Measurements from ENCODE around the gene TBR1.

TBR1 gene

DNA sequence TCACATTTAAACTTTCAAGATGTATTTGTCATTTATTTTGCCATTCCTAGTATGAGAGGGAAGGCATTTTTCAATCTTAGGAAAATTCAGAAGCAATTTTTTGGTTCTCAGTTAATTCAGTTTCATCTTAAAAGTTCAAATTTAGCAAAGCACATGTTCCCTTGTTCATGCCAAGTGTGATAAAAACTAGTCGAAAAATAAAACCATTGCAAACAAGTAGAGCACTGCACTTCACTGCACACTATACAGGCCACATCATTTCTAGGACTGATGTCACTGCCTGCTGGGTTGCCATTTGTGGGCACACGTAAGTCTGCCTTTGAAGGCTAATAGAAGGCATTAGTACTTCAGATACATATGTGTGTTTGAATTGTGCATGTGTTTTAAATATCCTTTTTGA lies 14.3 kb downstream of the TBR1 start:
- no peak for DNase-seq

GRCh38 chr2:161432107-161432506 lies 16.0 kb downstream of the TBR1 start:
- DNase-seq, result no peak

DNA sequence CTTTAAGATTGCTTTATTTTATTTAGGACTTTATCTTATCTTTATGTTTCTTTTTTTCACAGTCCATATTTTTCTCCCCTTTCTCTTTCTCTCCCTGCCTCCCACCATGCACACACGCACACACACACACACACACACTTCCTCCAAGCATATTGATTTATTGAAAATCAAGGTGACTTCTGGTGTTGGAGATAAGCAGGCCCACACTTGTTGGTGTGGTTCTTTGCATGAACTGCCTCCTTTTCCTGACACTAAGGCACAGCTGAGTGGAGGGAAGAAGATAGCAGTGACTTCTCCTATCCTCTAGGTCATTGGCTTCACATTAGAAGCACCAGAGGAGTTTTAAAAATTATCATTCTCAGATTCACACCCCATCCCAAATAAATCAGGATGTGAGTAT lies 18.0 kb downstream of the TBR1 start:
- DNase-seq, result no peak

- no peak for DNase-seq
These were observed 20.3 kb downstream of the TBR1 start for GRCh38 chr2:161436411-161436810.

- DNase-seq, result no peak
These were observed 22.5 kb downstream of the TBR1 start for GRCh38 chr2:161438598-161438997.

GRCh38 chr2:161445097-161445496 lies 29.0 kb downstream of the TBR1 start:
- DNase-seq, result no peak

DNA sequence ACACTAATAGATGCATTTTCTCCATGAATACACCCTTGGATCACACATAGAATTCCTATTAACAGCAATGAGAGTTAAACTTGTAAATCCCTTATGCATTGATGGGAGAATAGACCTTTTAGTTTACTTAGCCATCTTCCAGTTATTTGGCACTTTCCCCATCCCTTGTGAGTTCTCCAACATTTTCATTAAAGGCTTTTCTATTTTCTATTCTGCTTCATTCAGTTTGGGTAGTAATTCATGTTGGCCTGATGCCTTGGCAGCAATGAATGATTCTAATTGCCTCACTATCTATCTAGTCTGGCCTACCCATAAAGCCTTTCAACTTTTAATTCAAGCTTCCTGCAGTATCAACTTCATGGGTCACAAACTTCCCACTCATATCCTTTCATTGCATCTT lies 32.3 kb downstream of the TBR1 start:
- peak; percentile 76 for DNase-seq

GRCh38 chr2:161471631-161472030 lies 55.5 kb downstream of the TBR1 start:
- no peak for DNase-seq

DNA sequence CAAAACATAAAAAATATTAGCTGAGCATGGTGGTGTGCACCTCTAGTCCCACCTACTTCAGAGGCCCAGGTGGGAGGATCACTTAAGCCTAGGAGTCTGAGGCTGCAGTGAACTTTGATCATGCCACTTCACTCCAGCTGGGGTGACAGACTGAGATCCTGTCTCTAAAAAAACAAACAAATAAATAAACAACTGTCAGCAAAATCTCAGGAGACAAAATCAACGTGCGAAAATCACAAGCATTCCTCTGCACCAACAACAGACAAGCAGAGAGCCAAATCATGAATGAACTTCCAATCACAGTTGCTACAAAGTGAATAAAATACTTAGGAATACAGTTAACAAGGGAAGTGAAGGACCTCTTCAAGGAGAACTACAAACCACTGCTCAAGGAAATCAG lies 58.8 kb downstream of the TBR1 start:
- no peak for DNase-seq
